Spleen (tissue), 11 donors: Measurements from ENCODE around the gene KCNQ1. TPM values are rescaled to one million over a fixed set of nuclear protein-coding genes. Genes with fewer than 3 reads are reported as not detected.

Experiments
- DNase-seq: peaks from one replicate; pipeline ENCODE4 v3.0.0-alpha.2; 2020
- H3K27ac ChIP-seq, 8 donors: fragments of 200-600 bp; sonication (generic) in 7 of 8; 1 replicate in 4 of 8; 2 replicates in 4 of 8; pipeline versions ENCODE4 v1.5.0 to v1.8.0; 2016 to 2021; ENCODE audit warnings: inconsistent platforms in 4 of 8, mild to moderate bottlenecking in 4 of 8, moderate library complexity in 1 of 8
- H3K27me3 ChIP-seq, 7 donors: fragments of 200-600 bp; sonication (generic) in 6 of 7; replicated peaks in 1 of 7; 1 replicate in 4 of 7; 2 replicates in 3 of 7; pipeline versions ENCODE4 v1.5.0 to v1.8.0; 2016 to 2021; ENCODE audit warnings: inconsistent platforms in 3 of 7, mild to moderate bottlenecking in 1 of 7
- H3K36me3 ChIP-seq, 6 donors: fragments of 200-600 bp; sonication (generic) in 5 of 6; 1 replicate in 4 of 6; 2 replicates in 2 of 6; pipeline versions ENCODE4 v1.5.0 to v1.8.0; 2016 to 2021; ENCODE audit warnings: inconsistent platforms in 2 of 6
- H3K4me1 ChIP-seq, 6 donors: fragments of 200-600 bp; sonication (generic) in 5 of 6; 1 replicate in 3 of 6; 2 replicates in 3 of 6; pipeline versions ENCODE4 v1.5.0 to v1.8.0; 2016 to 2021; ENCODE audit warnings: inconsistent platforms in 3 of 6
- H3K4me3 ChIP-seq, 8 donors: fragments of 200-600 bp; sonication (generic) in 7 of 8; 1 replicate in 4 of 8; 2 replicates in 4 of 8; pipeline versions ENCODE4 v1.5.0 to v1.8.0; 2016 to 2021; ENCODE audit warnings: inconsistent platforms in 4 of 8, mild to moderate bottlenecking in 4 of 8, moderate library complexity in 2 of 8
- H3K9me3 ChIP-seq, 8 donors: fragments of 200-600 bp; sonication (generic) in 7 of 8; 1 replicate in 4 of 8; 2 replicates in 4 of 8; pipeline versions ENCODE4 v1.5.0 to v1.8.0; 2016 to 2021; ENCODE audit warnings: inconsistent platforms in 4 of 8
- CTCF ChIP-seq, 11 experiments: fragments of 200-600 bp in 7 of 11; fragments of 450-650 bp in 4 of 11; sonication (generic) in 4 of 11; IDR thresholded peaks in 8 of 11; conservative IDR thresholded peaks in 3 of 11; 1 replicate in 7 of 11; 2 replicates in 4 of 11; pipeline versions ENCODE4 v1.4.0 to v1.8.0; 2016 to 2021; ENCODE audit warnings: antibody characterized with exemption in 11 of 11, inconsistent platforms in 4 of 11, mild to moderate bottlenecking in 1 of 11
- POLR2A ChIP-seq, 3 donors: fragments of 450-650 bp; IDR thresholded peaks; one replicate each; pipeline ENCODE4 v1.5.1; 2017; ENCODE audit warnings: antibody characterized with exemption in 3 of 3, mild to moderate bottlenecking in 1 of 3
- POLR2AphosphoS5 ChIP-seq, 3 donors: sonication (generic); formaldehyde crosslinking; IDR thresholded peaks; one replicate each; pipeline ENCODE4 v1.5.1; 2017; ENCODE audit warnings: antibody characterized with exemption in 3 of 3
- WGBS, 5 donors: extraction: QIAGEN DNeasy Blood & Tissue Kit in 3 of 5; methylation state at CpG; one replicate each; pipeline versions ENCODE4 v1.1.5 to v1.1.7; 2013 to 2018; 5-methylcytosine and 5-hydroxymethylcytosine counted together
- intact Hi-C: fragments of 100-400 bp; cut with DNase I; formaldehyde crosslinking; loops from one replicate; pipeline ENCODE4 v1.15.0; 2023; ENCODE audit warnings: low total_unique reads
- polyA plus RNA-seq, 3 donors: library from polyadenylated mRNA; stranded (reverse); fragments of 200-250 nt; gene quantifications; one replicate each; pipeline ENCODE4 v1.2.1, GENCODE V29; 2013
- total RNA-seq, 7 donors: library from RNA; depleted of rRNA in 3 of 7; stranded (reverse); fragments of >200 nt in 3 of 7; fragmentation: NEBNext Ultra II Directional in 4 of 7; extraction: Animal tissue kit (Norgen Biotek cat#: 25700) in 4 of 7; gene quantifications; one replicate each; pipeline versions ENCODE4 v1.1.0 to v1.2.1, GENCODE V29; 2016 to 2021
- donor health status: healthy with polysubstance abuse.
- donor health status: DM: no; HTN: no; CAD: no; lungs with moderate emphysema.
- donor health status: DM: no; HTN: no; CAD: no.
- donor health status: Bipolar disorder and iron deficiency.
- donor health status: healthy.
- donor health status: DM: no; HTN: no; CAD: no.
- donor health status: DM: yes; HTN: yes; CAD: no.

Gene KCNQ1
- total and polyA plus RNA-seq, 10 donors: 3.3 to 21.6 (median 13.5) TPM

- no peak overlapping the region for H3K27ac ChIP-seq
- TF ChIP-seq CTCF (IDR thresholded peaks at IDR 0.05 in 8 of 11, conservative IDR thresholded peaks at IDR 0.05 in 3 of 11) (no peak), POLR2A (IDR thresholded peaks at IDR 0.05) (no peak), POLR2AphosphoS5 (IDR thresholded peaks at IDR 0.05) (no peak)
Observed at GRCh38 chr11:2846470-2846869, 401.7 kb downstream of the KCNQ1 start.

GRCh38 chr11:2847561-2847960, 402.8 kb downstream of the KCNQ1 start:
- Histone ChIP-seq H3K27ac (no peak overlapping the region), H3K4me3 (no peak overlapping the region), H3K4me1 (peaks cover 0 to 7% (median 0%) of the 10 kb centered on the region in 6 donors), H3K27me3 (no peaks in the 10 kb centered on the region), H3K9me3 (no peaks in the 10 kb centered on the region), H3K36me3 (peaks cover 0 to 12% (median 0%) of the 10 kb centered on the region in 6 donors)
- TF ChIP-seq CTCF (IDR thresholded peaks at IDR 0.05 in 8 of 11, conservative IDR thresholded peaks at IDR 0.05 in 3 of 11) (no peak), POLR2A (IDR thresholded peaks at IDR 0.05) (no peak)
- intact Hi-C loops: no loop called here
- no peak for DNase-seq
- WGBS, 5 donors: 60 to 82% (median 76%) methylated on average over 13 to 21 of the region's 21 CpGs

More at GRCh38 chr11:2846470-2846869, 401.7 kb downstream of the KCNQ1 start:
- Histone ChIP-seq H3K27me3 (no peaks in the 10 kb centered on the region), H3K4me3 (no peak overlapping the region), H3K4me1 (peaks cover 0 to 7% (median 0%) of the 10 kb centered on the region in 6 donors), H3K9me3 (no peaks in the 10 kb centered on the region), H3K36me3 (peaks cover 0 to 12% (median 0%) of the 10 kb centered on the region in 6 donors)
- 84 to 95% (median 91%) methylated on average over 7 to 11 of the region's 11 CpGs for WGBS, 5 donors
- intact Hi-C loops: no loop called here
- DNase-seq: no peak

- DNase-seq: no peak
- H3K9me3 ChIP-seq: no peaks in the 10 kb centered on the region
- peaks cover 0 to 12% (median 0%) of the 10 kb centered on the region in 6 donors for H3K36me3 ChIP-seq
- H3K27me3 ChIP-seq: no peaks in the 10 kb centered on the region
- intact Hi-C loops: no loop called here
- H3K4me3 ChIP-seq: no peak overlapping the region
- no peak overlapping the region for H3K27ac ChIP-seq
- H3K4me1 ChIP-seq: peaks cover 0 to 7% (median 0%) of the 10 kb centered on the region in 6 donors
- 83 to 97% (median 86%) methylated on average over 5 to 9 of the region's 9 CpGs for WGBS, 5 donors
- TF ChIP-seq POLR2AphosphoS5 (IDR thresholded peaks at IDR 0.05): no peak
- no peak for TF ChIP-seq CTCF (IDR thresholded peaks at IDR 0.05 in 8 of 11, conservative IDR thresholded peaks at IDR 0.05 in 3 of 11)
- TF ChIP-seq POLR2A (IDR thresholded peaks at IDR 0.05): no peak
Observed at GRCh38 chr11:2848497-2848896, 403.7 kb downstream of the KCNQ1 start.

GRCh38 chr11:2849994-2850770, 405.4 kb downstream of the KCNQ1 start:
- peaks cover 0 to 7% (median 0%) of the 10 kb centered on the region in 6 donors for H3K4me1 ChIP-seq
- H3K4me3 ChIP-seq: no peak overlapping the region
- intact Hi-C loops: no loop called here
- H3K36me3 ChIP-seq: peaks cover 0 to 12% (median 0%) of the 10 kb centered on the region in 6 donors
- no peaks in the 10 kb centered on the region for H3K9me3 ChIP-seq
- no peak overlapping the region for H3K27ac ChIP-seq
- H3K27me3 ChIP-seq: no peaks in the 10 kb centered on the region
- no peak for TF ChIP-seq POLR2AphosphoS5 (IDR thresholded peaks at IDR 0.05)
- no peak for TF ChIP-seq CTCF (IDR thresholded peaks at IDR 0.05 in 8 of 11, conservative IDR thresholded peaks at IDR 0.05 in 3 of 11)
- no peak for TF ChIP-seq POLR2A (IDR thresholded peaks at IDR 0.05)
- no peak for DNase-seq
- 88 to 92% (median 91%) methylated on average over 22 to 53 of the region's 53 CpGs for WGBS, 5 donors
